Panc1 (cell line): ENCODE measurements around the gene ADD2.

Source experiments
- CTCF ChIP-seq: fragments of 450-650 bp; IDR thresholded peaks from 2 replicates; pipeline ENCODE4 v1.5.1; 2017; ENCODE audit warnings: mild to moderate bottlenecking
- POLR2AphosphoS5 ChIP-seq: IDR thresholded peaks from 2 replicates; pipeline ENCODE4 v1.6.1; 2012; ENCODE audit warnings: mild to moderate bottlenecking, low read depth, low read length, moderate library complexity
- REST ChIP-seq, 2 experiments: IDR thresholded peaks; 2 replicates each; pipeline ENCODE4 v1.6.1; 2011 to 2012; ENCODE audit warnings: low read depth in 2 of 2, control low read depth in 1 of 2, low read length in 1 of 2, mild to moderate bottlenecking in 1 of 2, moderate library complexity in 1 of 2; ENCODE audit not compliant: insufficient read depth in 1 of 2
- SIN3A ChIP-seq: IDR thresholded peaks from 2 replicates; pipeline ENCODE4 v1.6.1; 2012; ENCODE audit warnings: low read depth, mild to moderate bottlenecking, low read length, moderate library complexity, borderline replicate concordance; ENCODE audit not compliant: insufficient read depth

- no peak for TF ChIP-seq CTCF
- TF ChIP-seq REST (IDR thresholded peaks at IDR 0.05; ENCODE audit: insufficient read depth in 1 of 2, low read depth in 2 of 2, low read length in 1 of 2) = no peak
- TF ChIP-seq POLR2AphosphoS5 = no peak
- no peak for TF ChIP-seq SIN3A
Measured at GRCh38 chr2:70793450-70793849, 25.4 kb upstream of the ADD2 start.
